HEK293 (cell line): ENCODE measurements around the gene C14orf119.
A peak's percentile ranks its signal among the peaks of the same experiment; 100 is the strongest.

ENCODE experiments used
- CTCF ChIA-PET: fragments of 350-600 bp; formaldehyde crosslinking; extraction: SDS; loops from one replicate; lab custom pipeline; 2021; ENCODE audit warnings: antibody characterized with exemption; lab: Yijun Ruan, JAX
- POLR2A ChIA-PET: fragments of 300-600 bp; formaldehyde crosslinking; extraction: SDS; loops from one replicate; lab custom pipeline; 2020; ENCODE audit warnings: antibody characterized with exemption, inconsistent platforms; lab: Yijun Ruan, JAX
- H3K27ac ChIP-seq: fragments of 200-500 bp; sonication (Bioruptor generic); 2 replicates; pipeline ENCODE4 v1.5.1; 2014; ENCODE audit warnings: low read depth, low read length, control low read depth, inconsistent platforms; ENCODE audit errors: extremely low read depth
- H3K36me3 ChIP-seq, 2 experiments: fragments of 200-500 bp in 1 of 2; sonication (Bioruptor generic) in 1 of 2; 1 replicate in 1 of 2; 2 replicates in 1 of 2; pipeline ENCODE4 v1.5.1; 2014 to 2017; ENCODE audit warnings: inconsistent platforms in 2 of 2, low read length in 2 of 2; ENCODE audit not compliant: control insufficient read depth in 2 of 2, insufficient read depth in 1 of 2
- H3K4me1 ChIP-seq: fragments of 200-500 bp; sonication (Bioruptor generic); 2 replicates; pipeline ENCODE4 v1.5.1; 2014; ENCODE audit warnings: mild to moderate bottlenecking, low read length, inconsistent platforms; ENCODE audit not compliant: control insufficient read depth, insufficient read depth
- H3K4me3 ChIP-seq: 2 replicates; pipeline ENCODE4 v1.5.1; 2011; ENCODE audit warnings: low read depth, mild to moderate bottlenecking, control low read depth, low read length, moderate library complexity
- H3K9me3 ChIP-seq: fragments of 200-500 bp; sonication (Bioruptor generic); 2 replicates; pipeline ENCODE4 v1.5.1; 2014; ENCODE audit warnings: low read depth, low read length, inconsistent platforms; ENCODE audit not compliant: control insufficient read depth, insufficient read depth
- GLIS1 ChIP-seq: fragments of 450-650 bp; formaldehyde crosslinking; IDR thresholded peaks from 2 replicates; pipeline ENCODE4 v1.5.1; 2016; ENCODE audit warnings: missing biosample characterization, missing genetic modification characterization
- GLIS2 ChIP-seq: fragments of 450-650 bp; formaldehyde crosslinking; IDR thresholded peaks from 2 replicates; pipeline ENCODE4 v1.5.1; 2016; ENCODE audit warnings: missing biosample characterization, missing genetic modification characterization
- HOXC10 ChIP-seq: sonication (generic); formaldehyde crosslinking; IDR thresholded peaks from 2 replicates; pipeline ENCODE4 v1.8.1; 2023; ENCODE audit warnings: mild to moderate bottlenecking, missing genetic modification reagents
- IKZF3 ChIP-seq: fragments of 450-650 bp; IDR thresholded peaks from 2 replicates; pipeline ENCODE4 v1.5.0; 2018; ENCODE audit warnings: missing biosample characterization, mild to moderate bottlenecking, missing genetic modification characterization, moderate library complexity
- KLF17 ChIP-seq: fragments of 450-650 bp; formaldehyde crosslinking; IDR thresholded peaks from 2 replicates; pipeline ENCODE4 v1.5.1; 2016; ENCODE audit warnings: missing biosample characterization, missing genetic modification characterization
- PRDM10 ChIP-seq: fragments of 450-650 bp; formaldehyde crosslinking; IDR thresholded peaks from 2 replicates; pipeline ENCODE4 v1.5.1; 2016; ENCODE audit warnings: missing biosample characterization, missing genetic modification characterization
- PRDM2 ChIP-seq: fragments of 450-650 bp; formaldehyde crosslinking; IDR thresholded peaks from 2 replicates; pipeline ENCODE4 v1.5.1; 2016; ENCODE audit warnings: missing biosample characterization, missing genetic modification characterization, borderline replicate concordance
- SP3 ChIP-seq: fragments of 450-650 bp; formaldehyde crosslinking; IDR thresholded peaks from 2 replicates; pipeline ENCODE4 v1.5.1; 2016; ENCODE audit warnings: missing biosample characterization, missing genetic modification characterization
- ZBTB17 ChIP-seq: fragments of 450-650 bp; formaldehyde crosslinking; IDR thresholded peaks from 2 replicates; pipeline ENCODE4 v1.5.1; 2016; ENCODE audit warnings: missing biosample characterization, missing genetic modification characterization
- ZBTB8A ChIP-seq: fragments of 450-650 bp; formaldehyde crosslinking; IDR thresholded peaks from 2 replicates; pipeline ENCODE4 v1.5.1; 2016; ENCODE audit warnings: missing biosample characterization, missing genetic modification characterization
- ZEB2 ChIP-seq: fragments of 450-650 bp; formaldehyde crosslinking; IDR thresholded peaks from 2 replicates; pipeline ENCODE4 v1.5.1; 2016; ENCODE audit warnings: missing biosample characterization, missing genetic modification characterization
- ZIC2 ChIP-seq: fragments of 450-650 bp; formaldehyde crosslinking; IDR thresholded peaks from 2 replicates; pipeline ENCODE4 v1.5.1; 2016; ENCODE audit warnings: missing biosample characterization, missing genetic modification characterization
- ZNF223 ChIP-seq: fragments of 450-650 bp; formaldehyde crosslinking; IDR thresholded peaks from 2 replicates; pipeline ENCODE4 v1.5.1; 2016; ENCODE audit warnings: missing biosample characterization, missing genetic modification characterization
- ZNF391 ChIP-seq: fragments of 450-650 bp; formaldehyde crosslinking; IDR thresholded peaks from 2 replicates; pipeline ENCODE4 v1.5.1; 2016; ENCODE audit warnings: low read depth, missing biosample characterization, missing genetic modification characterization, borderline replicate concordance
- ZNF501 ChIP-seq: fragments of 450-650 bp; formaldehyde crosslinking; IDR thresholded peaks from 2 replicates; pipeline ENCODE4 v1.5.1; 2016; ENCODE audit warnings: missing biosample characterization, missing genetic modification characterization
- ZNF514 ChIP-seq: fragments of 450-650 bp; formaldehyde crosslinking; IDR thresholded peaks from 2 replicates; pipeline ENCODE4 v1.5.1; 2016; ENCODE audit warnings: missing biosample characterization, missing genetic modification characterization
- ZNF530 ChIP-seq: fragments of 450-650 bp; formaldehyde crosslinking; IDR thresholded peaks from 2 replicates; pipeline ENCODE4 v1.5.1; 2016; ENCODE audit warnings: low read depth, missing biosample characterization, missing genetic modification characterization
- ZNF555 ChIP-seq: fragments of 450-650 bp; formaldehyde crosslinking; conservative IDR thresholded peaks from 2 replicates; pipeline ENCODE4 v1.5.1; 2017; ENCODE audit warnings: missing biosample characterization, mild to moderate bottlenecking, missing genetic modification characterization, inconsistent platforms
- ZNF600 ChIP-seq: fragments of 450-650 bp; formaldehyde crosslinking; IDR thresholded peaks from 2 replicates; pipeline ENCODE4 v1.5.1; 2016; ENCODE audit warnings: missing biosample characterization, missing genetic modification characterization
- ZNF629 ChIP-seq: fragments of 450-650 bp; formaldehyde crosslinking; IDR thresholded peaks from 2 replicates; pipeline ENCODE4 v1.5.1; 2017; ENCODE audit warnings: missing biosample characterization, missing genetic modification characterization
- ZNF660 ChIP-seq: fragments of 450-650 bp; IDR thresholded peaks from 2 replicates; pipeline ENCODE4 v1.5.1; 2018; ENCODE audit warnings: missing biosample characterization, mild to moderate bottlenecking, missing genetic modification characterization
- ZNF76 ChIP-seq: fragments of 450-650 bp; formaldehyde crosslinking; IDR thresholded peaks from 2 replicates; pipeline ENCODE4; 2016; ENCODE audit warnings: low read depth, missing biosample characterization, missing genetic modification characterization, borderline replicate concordance
- ZNF768 ChIP-seq: fragments of 450-650 bp; formaldehyde crosslinking; IDR thresholded peaks from 2 replicates; pipeline ENCODE4 v1.5.1; 2018; ENCODE audit warnings: missing biosample characterization, mild to moderate bottlenecking, missing genetic modification characterization

The C14orf119 gene

GRCh38 chr14:23047034-23047634 lies 48.2 kb upstream of the C14orf119 start:
- peaks cover 0 to 32% of the 10 kb centered on the region in 2 experiments; a peak in 1 of 3 replicates for H3K36me3 ChIP-seq
- H3K9me3 ChIP-seq: no peaks in the 10 kb centered on the region
- no peak overlapping the region for H3K4me3 ChIP-seq
- H3K27ac ChIP-seq: no peak overlapping the region
- ChIA-PET POLR2A (no interaction called here), CTCF (interaction anchor here (1.4 to 2.0 kb wide), 4 partner anchors 9 to 60 kb away, joined by 4 to 6 read pairs (median 6); partner anchors contain the start of gene CDH24)
- peak; percentile 97 for TF ChIP-seq ZIC2
- TF ChIP-seq ZBTB8A (tag by site-specific recombination): no peak
- peak; percentile 99 for TF ChIP-seq GLIS1
- TF ChIP-seq HOXC10 (CRISPR knock-in tag): no peak
- TF ChIP-seq ZBTB17 (tag by site-specific recombination): peak; percentile 58; the same call in 1 of the 2 replicates
- peak; percentile 55; the same call in 1 of the 2 replicates for TF ChIP-seq PRDM10 (tag by site-specific recombination)
- TF ChIP-seq KLF17 (tag by site-specific recombination): 0 out of 2 replicates have a peak, but pooled peaks have one; percentile 39
- no peaks in the 10 kb centered on the region for H3K4me1 ChIP-seq

- TF ChIP-seq SP3 (no peak), ZEB2 (tag by site-specific recombination) (no peak), ZNF391 (tag by site-specific recombination) (no peak), ZNF501 (no peak), ZNF600 (tag by site-specific recombination) (no peak), ZNF530 (no peak), ZNF768 (tag by site-specific recombination) (no peak), ZNF555 (tag by site-specific recombination) (no peak), ZNF76 (no peak), ZNF223 (tag by site-specific recombination) (no peak), IKZF3 (tag by site-specific recombination) (no peak), ZNF629 (no peak), ZNF660 (tag by site-specific recombination) (no peak), GLIS2 (tag by site-specific recombination) (no peak), ZNF514 (tag by site-specific recombination) (no peak), PRDM2 (tag by site-specific recombination) (no peak)
- H3K4me1 ChIP-seq: no peaks in the 10 kb centered on the region
Measured at GRCh38 chr14:23047751-23048693, 47.3 kb upstream of the C14orf119 start.

More at GRCh38 chr14:23047751-23048693, 47.3 kb upstream of the C14orf119 start:
- H3K9me3 ChIP-seq: no peaks in the 10 kb centered on the region
- ChIA-PET CTCF (interaction anchor here (1.4 to 16.2 kb wide), 3 partner anchors 21 to 61 kb away, joined by 4 to 469 read pairs (median 5); partner anchors contain the start of gene AJUBA), POLR2A (no interaction called here)
- no peak overlapping the region for H3K27ac ChIP-seq
- H3K36me3 ChIP-seq: peaks cover 0 to 40% of the 10 kb centered on the region in 2 experiments; a peak in 1 of 3 replicates
- no peak overlapping the region for H3K4me3 ChIP-seq
